HG02610 (cell line): ENCODE measurements around the gene AMER3.

Source experiments
- ATAC-seq: cut with Tn5 transposase; IDR thresholded peaks from one replicate; pipeline ENCODE4 v1.9.1; 2021; ENCODE audit warnings: mild to moderate bottlenecking, moderate library complexity; ENCODE audit not compliant: unreplicated experiment

The AMER3 gene

GRCh38 chr2:130754811-130755210, 529 bp upstream of the AMER3 start:
- ATAC-seq, result no peak

GRCh38 chr2:130756053-130756873, 923 bp downstream of the AMER3 start:
- ATAC-seq, result no peak

DNA sequence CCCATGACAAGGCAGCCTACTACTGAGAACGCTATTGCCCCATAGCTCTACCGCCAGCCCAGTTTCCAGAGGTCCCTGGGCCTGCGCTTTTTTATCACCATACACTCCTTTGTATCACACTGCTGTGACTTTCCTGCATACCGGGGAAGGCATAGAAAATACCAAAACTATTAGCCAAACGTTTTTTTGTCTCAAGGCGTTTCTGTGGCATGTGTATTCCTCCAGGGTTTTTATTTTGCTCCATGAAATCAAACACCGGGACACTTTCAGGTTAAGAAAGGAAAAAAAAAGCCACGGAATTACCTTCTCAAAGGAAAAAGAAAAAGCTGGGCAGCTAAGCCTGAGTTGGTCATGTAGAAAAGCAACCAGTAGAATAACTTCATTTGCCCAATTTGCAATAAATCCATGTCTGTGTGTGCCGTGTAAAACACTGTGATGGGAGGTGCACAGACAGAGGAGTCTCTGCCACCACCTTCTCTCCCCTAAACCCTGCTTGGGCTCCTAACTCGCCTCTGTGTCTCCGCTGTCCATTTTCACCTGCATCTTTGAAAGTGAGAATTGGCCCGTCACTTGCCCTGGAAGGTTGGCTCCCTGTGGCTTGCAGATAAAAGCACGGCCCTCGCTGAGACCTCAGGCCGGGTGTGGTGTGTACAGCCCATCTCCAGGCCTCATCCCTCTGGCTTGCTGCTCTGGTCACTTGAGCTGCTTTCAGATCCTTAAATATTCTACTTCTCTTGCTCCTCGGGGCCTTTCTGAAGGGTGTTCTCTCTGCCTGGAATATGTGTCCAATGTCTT, 1.7 kb downstream of the AMER3 start:
- no peak for ATAC-seq

GRCh38 chr2:130759906-130760753, 4.8 kb downstream of the AMER3 start:
- no peak for ATAC-seq

GRCh38 chr2:130760754-130761751, 5.7 kb downstream of the AMER3 start:
- no peak for ATAC-seq

DNA sequence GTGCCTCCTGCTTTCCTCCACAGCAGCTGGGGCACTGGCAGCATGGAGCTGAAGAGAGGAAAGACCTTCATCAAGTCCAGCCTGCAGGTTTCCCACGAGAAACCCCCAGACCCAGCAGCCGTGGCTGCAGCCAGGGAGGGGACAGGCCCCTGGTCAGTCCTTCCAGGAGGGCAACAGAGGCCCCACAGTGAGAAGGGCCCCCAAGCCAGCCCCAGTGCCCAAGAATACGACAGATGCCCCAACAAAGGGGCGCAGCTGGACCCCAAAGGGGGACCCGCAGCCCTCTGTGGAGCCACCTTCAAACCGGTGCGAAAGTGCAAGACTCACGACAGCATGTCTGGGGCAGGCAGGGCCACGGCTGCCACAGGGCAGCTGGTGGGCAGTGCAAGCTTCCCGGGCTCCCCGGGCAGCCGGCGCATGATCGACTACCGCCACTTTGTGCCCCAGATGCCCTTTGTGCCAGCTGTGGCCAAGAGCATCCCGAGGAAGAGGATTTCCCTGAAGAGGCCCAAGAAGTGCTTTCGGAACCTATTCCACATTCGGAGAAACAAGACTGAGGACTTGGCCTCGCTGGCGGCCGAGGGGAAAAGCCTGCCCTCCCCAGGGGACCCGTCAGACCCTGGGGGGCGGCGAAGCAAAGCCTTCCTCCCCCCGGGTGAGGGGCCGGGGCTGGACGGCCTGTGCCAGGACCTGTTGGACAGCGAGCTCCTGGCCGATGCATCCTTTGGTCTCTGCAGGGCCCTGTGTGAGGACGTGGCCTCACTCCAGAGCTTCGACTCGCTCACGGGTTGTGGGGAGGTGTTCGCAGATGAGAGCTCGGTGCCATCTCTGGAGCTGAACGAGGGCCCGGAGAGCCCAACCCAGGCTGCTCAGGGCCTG, 6.9 kb downstream of the AMER3 start:
- no peak for ATAC-seq

DNA sequence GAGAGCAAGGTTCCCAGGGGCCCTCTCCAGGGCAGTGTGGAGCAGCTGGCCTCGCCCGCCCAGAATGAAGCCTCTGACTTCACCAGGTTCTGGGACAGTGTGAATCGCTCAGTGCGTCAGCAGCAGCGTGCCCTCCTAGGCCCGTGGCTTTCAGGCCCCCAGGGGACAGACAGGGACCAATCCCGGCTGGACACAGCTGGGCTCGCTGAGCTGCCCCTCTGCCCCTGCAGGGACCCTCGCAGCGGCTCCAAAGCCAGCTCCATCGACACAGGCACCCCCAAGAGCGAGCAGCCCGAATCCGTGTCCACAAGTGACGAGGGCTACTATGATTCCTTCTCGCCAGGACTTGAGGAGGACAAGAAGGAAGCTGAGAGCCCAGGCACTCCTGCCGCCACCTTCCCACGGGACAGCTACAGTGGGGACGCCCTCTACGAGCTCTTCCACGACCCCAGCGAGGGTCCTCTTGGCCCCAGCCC, 7.6 kb downstream of the AMER3 start:
- ATAC-seq, result no peak

- no peak for ATAC-seq
Observed at GRCh38 chr2:130763405-130763804, 8.1 kb downstream of the AMER3 start.

DNA sequence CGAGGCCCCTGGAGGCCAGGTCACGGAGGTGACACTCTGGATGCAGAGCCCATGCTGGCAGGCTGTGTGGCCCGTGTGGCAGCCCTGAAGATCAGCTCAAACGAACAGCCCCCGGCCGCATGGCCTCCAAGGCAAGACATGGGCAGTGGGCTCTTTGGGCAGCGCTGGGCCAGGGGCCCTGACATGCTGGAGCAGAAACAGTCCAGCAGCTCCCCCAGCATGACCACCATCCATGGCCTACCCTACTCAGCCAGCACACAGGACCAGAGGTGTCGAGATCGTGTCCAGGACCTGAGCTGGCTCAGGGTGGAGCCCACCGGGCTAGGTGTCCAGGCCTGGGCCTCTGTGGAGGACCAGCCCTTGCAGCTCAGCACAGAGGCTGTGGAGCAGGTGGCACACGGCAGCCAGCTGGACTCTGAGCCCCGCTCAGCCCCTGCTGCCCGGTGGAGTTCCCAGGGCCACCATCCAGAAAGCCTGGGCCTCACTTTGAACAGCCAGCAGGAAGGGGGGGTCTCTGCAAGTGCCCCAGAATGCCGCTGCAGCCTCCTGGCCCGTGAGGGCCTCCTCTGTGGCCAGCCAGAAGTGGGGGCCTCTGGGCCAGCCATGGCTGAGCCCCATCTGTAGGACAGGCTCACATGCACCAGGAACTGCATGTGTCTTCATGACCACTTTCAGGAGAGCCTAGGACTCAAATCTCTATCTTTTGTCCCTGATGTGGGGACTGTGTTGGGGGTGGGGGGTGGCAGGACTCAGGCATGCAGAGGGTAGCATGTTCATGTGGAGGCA, 8.9 kb downstream of the AMER3 start:
- ATAC-seq, result no peak

DNA sequence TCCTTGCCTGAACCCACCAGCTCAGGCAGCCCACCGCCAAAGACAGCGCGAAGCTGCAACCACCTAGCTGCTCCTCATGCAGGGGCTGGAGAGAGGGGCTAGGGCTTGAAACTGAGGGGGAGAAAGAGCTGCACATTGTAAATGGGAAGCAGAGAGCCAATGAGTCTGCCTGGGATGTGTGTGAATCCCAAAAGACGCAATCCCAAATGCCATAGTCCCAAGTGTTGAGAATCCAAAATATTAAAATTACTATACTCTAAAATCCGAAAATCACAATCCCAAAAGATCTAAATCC, 9.4 kb downstream of the AMER3 start:
- ATAC-seq, result no peak

DNA sequence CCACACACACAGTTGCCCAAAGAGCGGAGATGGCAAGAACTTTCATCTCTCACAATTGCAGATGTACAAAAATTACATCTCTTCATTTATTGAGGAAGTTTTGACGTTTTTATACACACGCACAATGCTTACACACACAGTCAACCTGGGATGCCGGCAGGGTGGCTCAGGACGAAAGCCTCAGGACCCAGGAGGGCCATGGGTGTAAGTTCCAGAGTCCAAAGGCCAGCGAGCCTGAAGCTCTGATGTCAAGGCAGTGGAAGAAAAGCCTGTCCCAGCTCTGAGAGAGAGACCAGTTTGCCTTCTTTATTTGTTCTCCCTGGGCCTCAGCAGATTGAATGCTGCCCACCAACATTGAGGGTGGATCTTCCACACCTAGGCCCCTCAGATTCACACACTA, 10.1 kb downstream of the AMER3 start:
- ATAC-seq, result no peak

GRCh38 chr2:130766037-130766436, 10.7 kb downstream of the AMER3 start:
- no peak for ATAC-seq

DNA sequence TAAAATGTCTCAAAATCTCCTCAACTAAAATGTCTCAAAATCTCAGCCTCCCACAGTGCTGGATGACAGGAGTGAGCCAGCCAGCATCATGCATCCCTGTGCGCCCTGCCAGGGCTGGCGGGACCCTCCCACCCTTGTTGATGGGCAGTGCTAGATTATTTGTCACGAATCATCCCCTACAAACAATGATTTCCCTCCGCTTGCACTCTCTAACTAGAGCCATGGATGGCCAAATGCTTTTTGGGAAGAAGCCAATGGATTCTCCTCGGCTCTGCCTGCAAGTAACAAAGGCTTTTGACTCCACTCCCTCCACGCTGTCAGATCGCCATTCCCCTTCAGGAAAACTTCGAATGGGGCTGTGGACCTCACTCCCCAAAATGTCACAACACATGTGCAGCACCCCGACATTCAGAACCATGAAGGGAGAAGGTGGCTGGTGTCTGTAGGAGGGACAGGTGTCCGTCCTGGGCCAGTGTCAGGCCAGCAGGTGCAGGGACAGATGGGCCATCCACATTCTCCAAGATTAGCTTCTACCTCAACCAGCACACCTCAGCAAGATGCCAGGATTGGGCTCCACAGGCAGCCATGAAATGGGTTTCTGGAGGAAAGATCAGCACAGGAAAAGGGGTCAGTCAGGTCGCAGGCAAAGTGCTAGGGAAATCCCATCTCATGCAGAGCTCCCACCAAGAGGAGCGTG, 11.5 kb downstream of the AMER3 start:
- no peak for ATAC-seq

- no peak for ATAC-seq
Observed at GRCh38 chr2:130767408-130767775, 12.1 kb downstream of the AMER3 start.

DNA sequence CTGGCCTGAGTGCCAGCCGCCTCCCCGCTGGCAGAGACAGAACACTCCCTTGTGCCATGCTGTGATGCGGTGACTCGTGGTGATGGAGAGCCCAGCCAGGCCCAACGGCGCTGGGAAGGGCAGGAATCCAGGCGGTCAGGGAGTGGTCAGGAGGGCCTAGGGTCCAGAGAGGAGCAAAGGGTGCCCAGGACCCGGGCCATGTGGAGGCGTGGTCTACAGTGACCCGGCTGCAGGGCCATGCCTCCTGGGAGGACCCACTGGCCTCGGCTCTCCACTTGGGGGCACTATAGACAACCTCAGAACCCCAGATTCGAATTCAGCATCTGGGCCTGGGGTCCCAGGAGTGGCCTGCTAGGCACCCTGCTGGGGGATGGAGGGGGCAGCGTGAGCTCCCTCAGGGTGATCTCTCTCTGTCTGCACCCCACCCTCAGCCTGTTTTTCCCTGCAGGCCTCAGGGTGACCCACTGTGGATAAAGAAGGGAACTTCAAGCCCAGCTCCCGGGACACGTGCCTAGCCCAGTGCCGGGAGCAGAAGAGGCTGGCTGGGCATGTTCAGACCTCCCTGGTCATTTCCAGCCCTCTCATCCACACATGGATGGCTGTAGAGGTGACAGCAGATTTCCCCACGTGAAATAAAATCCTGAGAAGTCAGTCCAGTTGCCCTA, 13.0 kb downstream of the AMER3 start:
- ATAC-seq, result no peak

- ATAC-seq, result no peak
Observed at GRCh38 chr2:130769343-130769907, 14.1 kb downstream of the AMER3 start.

DNA sequence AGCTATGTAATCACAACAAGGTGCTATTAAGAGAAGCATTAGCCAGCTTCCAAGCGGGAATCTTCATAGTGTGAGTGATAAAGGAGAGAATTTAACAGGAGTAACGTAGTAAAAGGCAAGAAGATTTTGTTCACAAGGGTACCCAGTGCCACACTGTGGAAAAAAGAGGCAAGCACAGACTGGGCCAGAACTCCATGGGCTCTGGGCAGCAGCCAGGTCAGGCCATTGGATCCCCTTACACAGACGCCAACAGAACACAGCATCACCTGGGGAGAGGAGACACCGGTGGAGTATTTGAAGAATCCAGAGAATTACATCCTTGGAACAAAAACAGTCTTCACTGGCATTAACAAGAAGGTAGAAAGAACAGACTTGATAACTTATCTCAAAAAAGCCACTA, 21.2 kb downstream of the AMER3 start:
- ATAC-seq, result no peak
